Measurements from ENCODE around the gene SMKR1. TPM values are rescaled to one million over a fixed set of nuclear protein-coding genes. Genes with fewer than 3 reads are reported as not detected.

The SMKR1 gene
- total and polyA plus RNA-seq, 2 of the 8 experiments (the other 6 are each of a cell fraction or from before 2014, with no cell fraction given): 0.39 to 1.6 TPM

DNA sequence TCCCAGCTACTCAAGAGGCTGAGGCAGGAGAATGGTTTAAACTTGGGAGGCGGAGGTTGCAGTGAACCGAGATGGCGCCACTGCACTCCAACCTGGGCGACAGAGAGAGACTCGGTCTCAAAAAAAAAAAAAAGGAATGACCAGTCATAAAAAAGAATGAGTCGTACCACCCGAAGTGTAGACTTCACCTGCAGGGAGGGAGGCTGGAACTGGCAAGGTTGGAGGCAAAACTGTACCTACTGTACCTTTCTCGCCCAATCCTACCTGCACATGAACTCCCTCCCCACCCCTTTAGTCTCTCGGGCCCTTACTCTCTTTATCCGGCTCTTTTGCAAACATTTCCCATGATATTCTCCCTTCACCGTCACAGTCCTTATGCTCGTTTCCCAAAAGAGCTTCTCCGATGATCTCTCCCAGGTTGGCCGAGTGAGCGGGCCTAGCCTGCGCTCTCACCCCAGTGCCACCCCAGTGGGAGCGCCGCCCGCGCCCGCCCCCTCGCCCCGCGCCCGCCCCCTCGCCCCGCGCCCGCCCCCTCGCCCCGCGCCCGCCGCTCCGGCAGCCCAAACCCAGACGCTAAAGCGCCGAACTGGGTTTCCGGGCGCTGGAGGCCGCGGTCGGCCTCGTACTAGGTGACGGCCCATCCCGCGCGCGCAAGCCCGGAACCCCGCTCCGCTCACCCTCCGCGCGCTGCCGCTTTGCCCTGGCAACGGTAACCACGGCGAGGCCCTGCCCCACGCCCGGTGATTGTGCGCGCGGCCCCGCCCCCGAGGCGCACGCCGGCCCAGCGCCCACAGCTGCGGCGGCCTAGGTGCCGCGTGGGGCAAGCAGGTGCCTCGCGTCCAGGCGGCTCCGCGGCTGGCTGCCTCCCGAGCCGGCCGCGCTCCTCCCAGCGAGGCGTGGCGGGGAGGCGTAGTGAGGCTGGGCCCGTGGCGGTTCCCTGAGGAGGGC lies at the start of gene SMKR1 (continued):
- TF ChIP-seq CTCF (IDR thresholded peaks at IDR 0.05; ENCODE audit: control extremely low read depth in 1 of 3, insufficient read depth in 1 of 3, low read depth in 1 of 3, low read length in 3 of 3) (no peak), RBBP5 (IDR thresholded peaks at IDR 0.05; ENCODE audit: borderline replicate concordance, low read depth, low read length) (peak; percentile 76; the same call in 1 of the 2 replicates), EZH2 (IDR thresholded peaks at IDR 0.05; ENCODE audit: low read depth, low read length, severe bottlenecking) (no peak), SRF (IDR thresholded peaks at IDR 0.05; ENCODE audit: low read depth, low read length) (no peak), POLR2A (IDR thresholded peaks at IDR 0.05; ENCODE audit: control extremely low read depth in 1 of 2, low read depth in 2 of 2, low read length in 2 of 2) (no peak), TAF7 (optimal IDR thresholded peaks at IDR 0.05; ENCODE audit: borderline replicate concordance, low read depth, low read length) (no peak), BACH1 (IDR thresholded peaks at IDR 0.05; ENCODE audit: low read length) (no peak; the same call in 1 of the 2 replicates), YY1 (IDR thresholded peaks at IDR 0.05; ENCODE audit: low read depth, low read length) (no peak), CREB1 (IDR thresholded peaks at IDR 0.05) (no peak), NRF1 (IDR thresholded peaks at IDR 0.05; ENCODE audit: low read depth, low read length) (no peak), CTBP2 (IDR thresholded peaks at IDR 0.05; ENCODE audit: borderline replicate concordance, insufficient read depth, insufficient read length, low read length) (no peak), TCF12 (IDR thresholded peaks at IDR 0.05; ENCODE audit: low read depth, low read length) (no peak), MAX (IDR thresholded peaks at IDR 0.05) (no peak), HDAC2 (IDR thresholded peaks at IDR 0.05; ENCODE audit: borderline replicate concordance in 1 of 2, low read depth in 2 of 2, low read length in 2 of 2) (peak in 1 of 2 experiments; percentile 62; a peak in 1 of 4 replicates), POLR2AphosphoS5 (IDR thresholded peaks at IDR 0.05; ENCODE audit: low read depth, low read length) (no peak), FOSL1 (IDR thresholded peaks at IDR 0.05; ENCODE audit: insufficient read depth, low read depth, low read length) (no peak)
